Measurements from ENCODE around the gene RHBDL2.
A peak's percentile ranks its signal among the peaks of the same experiment; 100 is the strongest.
"Not testable (repeated sequence)": the region's sequence is repeated elsewhere in the genome, so short reads cannot be mapped to it uniquely, and the experiment has no call there.

The RHBDL2 gene

GRCh38 chr1:38873027-38873969 is 68.3 kb downstream of the RHBDL2 start, which contains the start of gene MYCBP:
TSS of gene MYCBP (minus strand) at chr1:38873348. CDS start at chr1:38873305, 43 bp downstream.
- ATAC-seq = peak; percentile 100

- ATAC-seq = peak; percentile 3 to 14
These were observed 69.1 kb downstream of the RHBDL2 start for GRCh38 chr1:38872401-38873026.

DNA sequence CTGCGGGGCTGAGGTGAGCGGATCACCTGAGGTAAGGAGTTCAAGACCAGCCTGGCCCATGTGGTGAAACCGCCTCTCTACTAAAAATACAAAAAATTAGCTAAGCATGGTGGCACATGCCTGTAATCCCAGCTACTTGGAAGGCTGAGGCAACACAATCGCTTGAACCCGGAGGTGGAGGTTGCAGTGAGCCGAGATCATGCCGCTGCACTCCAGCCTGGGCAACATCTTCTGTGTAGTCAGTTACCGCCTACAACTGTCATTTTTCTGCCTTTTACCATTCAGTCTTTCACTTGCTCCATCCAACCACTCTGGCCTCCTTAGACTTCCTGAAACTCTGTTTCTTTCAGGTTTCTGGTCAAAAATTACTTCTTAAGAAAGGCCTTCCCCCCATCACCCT is 70.6 kb downstream of the RHBDL2 start:
- no peak for ATAC-seq

DNA sequence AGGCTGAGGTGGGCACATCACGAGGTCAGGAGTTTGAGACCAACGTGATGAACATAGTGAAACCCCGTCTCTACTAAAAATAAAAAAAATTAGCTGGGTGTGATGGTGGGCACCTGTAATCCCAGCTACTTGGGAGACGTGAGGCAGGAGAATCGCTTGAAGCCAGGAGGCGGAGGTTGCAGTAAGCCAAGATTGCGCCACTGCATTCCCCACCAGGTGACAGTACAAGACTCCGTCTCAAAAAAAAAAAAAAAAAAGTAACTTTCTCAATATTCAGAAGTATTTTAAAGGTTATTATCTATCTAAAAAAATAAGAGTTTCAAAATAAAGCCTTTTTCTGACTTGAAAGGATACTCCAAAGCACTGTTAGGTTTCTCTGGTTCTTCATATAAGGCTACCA is 74.4 kb downstream of the RHBDL2 start:
- no peak for ATAC-seq

DNA sequence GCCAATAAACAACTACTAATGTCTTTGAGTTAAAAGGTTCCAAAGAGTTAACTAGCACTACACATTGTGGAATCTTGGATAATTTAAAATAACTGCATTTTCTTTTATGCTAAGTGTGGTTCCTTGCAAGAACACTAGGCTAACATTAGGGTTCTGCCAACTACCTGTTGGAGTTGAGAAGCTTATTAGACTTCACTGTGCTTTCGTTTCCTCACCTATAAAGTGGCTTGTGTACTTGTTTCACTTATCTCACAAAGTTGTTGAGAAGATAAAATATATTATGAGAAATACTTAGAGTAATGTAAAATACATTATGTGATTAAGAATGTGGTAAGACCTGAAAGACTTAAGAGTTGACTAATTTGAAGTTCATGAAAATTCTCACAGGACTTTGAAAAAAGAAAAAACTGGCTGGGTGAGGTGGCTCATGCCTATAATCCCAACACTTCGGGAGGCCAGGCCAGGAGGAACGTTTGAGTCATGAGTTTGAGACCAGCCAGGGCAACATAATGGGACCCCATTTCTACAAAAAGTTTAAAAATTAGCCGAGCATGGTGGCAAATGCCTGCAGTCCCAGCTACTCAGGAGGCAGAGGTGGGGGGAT is 76.4 kb downstream of the RHBDL2 start:
- ATAC-seq = peak in 1 of 2 donors; percentile 65

GRCh38 chr1:38860454-38860795 is 81.2 kb downstream of the RHBDL2 start:
- ATAC-seq = no peak

DNA sequence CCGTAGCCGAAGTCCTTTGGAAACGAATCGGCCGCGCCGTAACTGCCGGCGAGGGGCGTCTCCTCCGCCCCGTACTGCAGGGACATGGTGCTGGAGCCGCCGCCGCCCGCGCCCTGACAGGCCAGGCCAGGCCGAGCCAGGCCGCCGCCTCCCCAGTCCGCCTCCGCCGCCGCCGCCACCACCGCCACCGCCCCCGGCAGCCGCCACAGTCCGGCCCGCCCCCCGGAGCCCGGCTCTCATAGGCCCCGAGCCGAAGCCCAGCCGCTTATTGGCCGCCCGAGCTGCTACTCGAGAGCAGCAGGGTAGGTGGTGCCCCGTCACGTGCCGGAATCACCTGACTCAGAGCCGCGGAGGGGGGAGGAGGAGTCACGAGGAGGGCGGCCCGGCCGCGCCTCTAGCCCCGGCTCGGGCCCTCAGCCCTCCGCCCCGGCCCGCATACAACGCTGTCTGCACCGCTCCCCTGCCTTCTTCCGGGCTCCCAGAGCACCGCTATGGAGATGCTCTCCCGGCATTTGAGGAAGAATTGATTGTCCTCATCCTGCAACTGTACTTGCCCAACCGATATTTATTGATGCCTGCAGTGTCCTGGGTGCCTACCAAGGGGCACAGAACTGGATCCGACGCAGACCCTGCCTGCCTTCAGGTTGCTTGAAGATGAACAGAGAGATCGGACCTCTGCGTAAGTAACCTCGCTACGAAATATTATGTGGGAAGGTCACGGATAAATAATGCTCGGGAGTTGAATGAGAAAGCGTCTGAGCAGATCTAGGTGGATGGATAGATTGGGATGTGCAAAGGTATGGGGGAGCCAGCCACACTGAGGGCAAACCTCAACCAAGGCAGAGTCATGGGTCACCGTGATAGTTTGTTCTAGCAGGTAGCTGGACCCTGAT is 81.8 kb downstream of the RHBDL2 start, which contains the start of gene RRAGC:
Gene RRAGC, minus strand, starts transcription at position 212 of the 893 bp plus-strand sequence. Its CDS starts 126 bp downstream, at position 86.
- ATAC-seq = peak; percentile 98 to 99

- peak; percentile 8 to 15 for ATAC-seq
These were observed 82.6 kb downstream of the RHBDL2 start for GRCh38 chr1:38858833-38859560.

- ATAC-seq = peak; percentile 88 to 92
These were observed 88.8 kb downstream of the RHBDL2 start for GRCh38 chr1:38852780-38853179.

GRCh38 chr1:38848071-38848470 is 93.6 kb downstream of the RHBDL2 start:
- ATAC-seq = no peak

GRCh38 chr1:38846210-38846609 is 95.4 kb downstream of the RHBDL2 start:
- no peak for ATAC-seq

- not testable (repeated sequence) for ATAC-seq
These were observed 96.5 kb downstream of the RHBDL2 start for GRCh38 chr1:38845088-38845487.

- no peak for ATAC-seq
These were observed 101.3 kb downstream of the RHBDL2 start for GRCh38 chr1:38840281-38840680.

- no peak for ATAC-seq
These were observed 102.3 kb downstream of the RHBDL2 start for GRCh38 chr1:38839363-38839762.

- not testable (repeated sequence) for ATAC-seq
These were observed 105.3 kb downstream of the RHBDL2 start for GRCh38 chr1:38836316-38836715.

All from activated CD4-positive, CD25-positive, alpha-beta regulatory T cell treated with anti-CD3 and anti-CD28 coated beads, Interleukin-2, amount 50 U/mL, for 24 hours (primary cell).